GM21737 (cell line): ENCODE data around the gene PCDH1.

Experiments used
- ATAC-seq: cut with Tn5 transposase; IDR thresholded peaks from one replicate; pipeline ENCODE4 v1.9.1; 2021; ENCODE audit warnings: mild to moderate bottlenecking, moderate library complexity; ENCODE audit not compliant: unreplicated experiment

The PCDH1 gene

GRCh38 chr5:141857226-141857625 is 21.0 kb downstream of the PCDH1 start:
- no peak for ATAC-seq

- ATAC-seq = no peak
These were observed 22.0 kb downstream of the PCDH1 start for GRCh38 chr5:141856037-141856790.

GRCh38 chr5:141855265-141856036 is 22.8 kb downstream of the PCDH1 start:
- ATAC-seq = no peak

- ATAC-seq = no peak
These were observed 24.1 kb downstream of the PCDH1 start for GRCh38 chr5:141853895-141854626.

GRCh38 chr5:141852448-141852847 is 25.8 kb downstream of the PCDH1 start:
- no peak for ATAC-seq

- ATAC-seq = no peak
These were observed 26.9 kb downstream of the PCDH1 start for GRCh38 chr5:141851195-141851874.

GRCh38 chr5:141850786-141851185 is 27.4 kb downstream of the PCDH1 start:
- ATAC-seq = no peak

- ATAC-seq = no peak
These were observed 27.9 kb downstream of the PCDH1 start for GRCh38 chr5:141850244-141850768.

GRCh38 chr5:141849415-141850243 is 28.6 kb downstream of the PCDH1 start:
- peak; percentile 76 for ATAC-seq

- peak; percentile 20 for ATAC-seq
These were observed 29.3 kb downstream of the PCDH1 start for GRCh38 chr5:141848744-141849414.

- ATAC-seq = no peak
These were observed 32.2 kb downstream of the PCDH1 start for GRCh38 chr5:141846031-141846430.

- no peak for ATAC-seq
These were observed 32.8 kb downstream of the PCDH1 start for GRCh38 chr5:141845371-141845851.

GRCh38 chr5:141844414-141845097 is 33.7 kb downstream of the PCDH1 start:
- ATAC-seq = no peak

- no peak for ATAC-seq
These were observed 34.9 kb downstream of the PCDH1 start for GRCh38 chr5:141843156-141843927.

GRCh38 chr5:141841378-141842180 is 36.6 kb downstream of the PCDH1 start:
- no peak for ATAC-seq

- ATAC-seq = no peak
These were observed 37.3 kb downstream of the PCDH1 start for GRCh38 chr5:141840826-141841360.
